ENCODE measurements around the gene CASP3. TPM values are rescaled to one million over a fixed set of nuclear protein-coding genes. Genes with fewer than 3 reads are reported as not detected.
"Not testable (repeated sequence)": the region's sequence is repeated elsewhere in the genome, so short reads cannot be mapped to it uniquely, and the experiment has no call there.

CASP3 gene
- total RNA-seq, 4 donors from 2014 or later, result 14.9 to 49.0 (median 25.8) TPM

- DNase-seq, result no peak
- Histone ChIP-seq H3K36me3 (no peaks in the 10 kb centered on the region), H3K4me1 (no peaks in the 10 kb centered on the region), H3K27ac (no peak overlapping the region), H3K4me3 (no peak overlapping the region), H3K9me3 (no peaks in the 10 kb centered on the region), H3K27me3 (no peaks in the 10 kb centered on the region)
- TF ChIP-seq CTCF (IDR thresholded peaks at IDR 0.05) (no peak), POLR2A (IDR thresholded peaks at IDR 0.05) (no peak)
Observed at GRCh38 chr4:184596044-184596616, 53.1 kb downstream of the CASP3 start.

GRCh38 chr4:184595430-184595829 is 53.8 kb downstream of the CASP3 start:
- Histone ChIP-seq H3K27me3 (no peaks in the 10 kb centered on the region), H3K27ac (no peak overlapping the region), H3K4me3 (no peak overlapping the region), H3K4me1 (no peaks in the 10 kb centered on the region), H3K9me3 (no peaks in the 10 kb centered on the region), H3K36me3 (no peaks in the 10 kb centered on the region)
- TF ChIP-seq CTCF (IDR thresholded peaks at IDR 0.05) (no peak), POLR2A (IDR thresholded peaks at IDR 0.05) (no peak)
- DNase-seq, result no peak

- Histone ChIP-seq H3K36me3 (no peaks in the 10 kb centered on the region), H3K4me1 (no peaks in the 10 kb centered on the region)
- DNase-seq, result no peak
Observed at GRCh38 chr4:184593461-184593860, 55.8 kb downstream of the CASP3 start.

GRCh38 chr4:184591747-184592270 is 57.4 kb downstream of the CASP3 start:
- not testable (repeated sequence) for H3K27me3 ChIP-seq, DNase-seq, H3K4me1 ChIP-seq, H3K36me3 ChIP-seq, H3K4me3 ChIP-seq, H3K9me3 ChIP-seq, H3K27ac ChIP-seq

More at GRCh38 chr4:184593461-184593860, 55.8 kb downstream of the CASP3 start:
- TF ChIP-seq CTCF (IDR thresholded peaks at IDR 0.05) (no peak), POLR2A (IDR thresholded peaks at IDR 0.05) (no peak)
- no peaks in the 10 kb centered on the region for H3K9me3 ChIP-seq
- H3K4me3 ChIP-seq, result no peak overlapping the region
- no peak overlapping the region for H3K27ac ChIP-seq
- no peaks in the 10 kb centered on the region for H3K27me3 ChIP-seq

GRCh38 chr4:184591070-184591677 is 58.1 kb downstream of the CASP3 start:
- H3K27ac ChIP-seq, result no peak overlapping the region
- H3K4me1 ChIP-seq, result no peaks in the 10 kb centered on the region
- H3K9me3 ChIP-seq, result no peaks in the 10 kb centered on the region
- no peak for TF ChIP-seq POLR2A (IDR thresholded peaks at IDR 0.05)
- TF ChIP-seq CTCF (IDR thresholded peaks at IDR 0.05), result no peak
- no peaks in the 10 kb centered on the region for H3K27me3 ChIP-seq
- H3K4me3 ChIP-seq, result no peak overlapping the region
- DNase-seq, result no peak
- H3K36me3 ChIP-seq, result no peaks in the 10 kb centered on the region

GRCh38 chr4:184590196-184590595 is 59.1 kb downstream of the CASP3 start:
- Histone ChIP-seq H3K36me3 (no peaks in the 10 kb centered on the region), H3K27ac (no peak overlapping the region), H3K4me3 (no peak overlapping the region), H3K4me1 (no peaks in the 10 kb centered on the region), H3K9me3 (no peaks in the 10 kb centered on the region), H3K27me3 (no peaks in the 10 kb centered on the region)
- no peak for DNase-seq
- no peak for TF ChIP-seq CTCF (IDR thresholded peaks at IDR 0.05)
- TF ChIP-seq POLR2A (IDR thresholded peaks at IDR 0.05), result no peak

All from Peyer's patch (tissue), 4 donors.